GM12892 (cell line): Measurements from ENCODE around the gene FLVCR2.

Experiments used
- POLR2A ChIP-seq: IDR thresholded peaks from 2 replicates; pipeline ENCODE4 v1.6.1; 2011; ENCODE audit warnings: low read depth, low read length, control low read depth
- POLR2AphosphoS5 ChIP-seq: IDR thresholded peaks from 2 replicates; pipeline ENCODE4 v1.6.1; 2011; ENCODE audit warnings: low read depth, low read length, control low read depth
- TAF1 ChIP-seq: IDR thresholded peaks from 2 replicates; pipeline ENCODE4 v1.6.1; 2011; ENCODE audit warnings: low read depth, mild to moderate bottlenecking, control low read depth, low read length, borderline replicate concordance

- no peak for TF ChIP-seq POLR2A
- no peak for TF ChIP-seq POLR2AphosphoS5
- no peak for TF ChIP-seq TAF1
Measured at GRCh38 chr14:75558440-75558839, 20.0 kb upstream of the FLVCR2 start.
